Astrocyte of the hippocampus (primary cell): ENCODE data around the gene TMEM184B.

Experiments used
- DNase-seq: peaks from one replicate; pipeline ENCODE4 v3.0.0; 2011; ENCODE audit warnings: low read depth, low spot score

Gene TMEM184B

GRCh38 chr22:38226853-38227649, 45.8 kb downstream of the TMEM184B start:
- no peak for DNase-seq

GRCh38 chr22:38223289-38223960, 49.4 kb downstream of the TMEM184B start:
- DNase-seq: no peak

- no peak for DNase-seq
Observed at GRCh38 chr22:38222797-38223119, 50.1 kb downstream of the TMEM184B start.

GRCh38 chr22:38221908-38222796, 50.7 kb downstream of the TMEM184B start:
- DNase-seq: no peak

GRCh38 chr22:38221407-38221806, 51.4 kb downstream of the TMEM184B start:
- no peak for DNase-seq

GRCh38 chr22:38220653-38221386, 52.0 kb downstream of the TMEM184B start:
- no peak for DNase-seq

- no peak for DNase-seq
Observed at GRCh38 chr22:38220163-38220562, 52.6 kb downstream of the TMEM184B start.

GRCh38 chr22:38219632-38220031, 53.2 kb downstream of the TMEM184B start:
- no peak for DNase-seq

- peak; percentile 98 for DNase-seq
Observed at GRCh38 chr22:38218661-38219622, 53.9 kb downstream of the TMEM184B start.

- no peak for DNase-seq
Observed at GRCh38 chr22:38215156-38216038, 57.4 kb downstream of the TMEM184B start.

- peak; percentile 81 for DNase-seq
Observed at GRCh38 chr22:38214302-38215056, 58.3 kb downstream of the TMEM184B start.

GRCh38 chr22:38213990-38214301, 58.9 kb downstream of the TMEM184B start:
- DNase-seq: no peak

- DNase-seq: no peak
Observed at GRCh38 chr22:38213319-38213989, 59.4 kb downstream of the TMEM184B start.

- DNase-seq: no peak
Observed at GRCh38 chr22:38212442-38212841, 60.4 kb downstream of the TMEM184B start.

- DNase-seq: no peak
Observed at GRCh38 chr22:38211556-38211955, 61.3 kb downstream of the TMEM184B start.

GRCh38 chr22:38208551-38208968, 64.2 kb downstream of the TMEM184B start:
- DNase-seq: no peak

- DNase-seq: no peak
Observed at GRCh38 chr22:38207898-38208432, 64.8 kb downstream of the TMEM184B start.
